ENCODE data around the gene MSI1.

GRCh38 chr12:120350576-120351350 lies 18.2 kb downstream of the MSI1 start:
- TF ChIP-seq CTCF (IDR thresholded peaks at IDR 0.05) = no peak
- no peak for TF ChIP-seq POLR2A (IDR thresholded peaks at IDR 0.05)

All from ovary (tissue), 3 donors.